HepG2 (cell line): ENCODE results near the gene MCU. TPM values are rescaled to one million over a fixed set of nuclear protein-coding genes. Genes with fewer than 3 reads are reported as not detected.

Experiments
- ATAC-seq: fragments of 200-7000 bp; cut with Tn5 transposase; 3 replicates; pipeline ENCODE4 v1.9.1; 2020; ENCODE audit warnings: mild to moderate bottlenecking, moderate library complexity
- BruUV-seq: library from RNA; stranded (reverse); fragments of 400-500 nt; replicated peaks from 2 replicates; lab custom pipeline; 2021; lab: Mats Ljungman, UMichigan
- CTCF ChIA-PET: fragments of 300-600 bp; formaldehyde crosslinking; extraction: SDS; loops from one replicate; lab custom pipeline; 2021; ENCODE audit warnings: low total read pairs, inconsistent platforms, low intra/inter-chr PET ratio; lab: Yijun Ruan, JAX
- POLR2A ChIA-PET: fragments of 350-600 bp; sonication (Branson Sonifier 250); formaldehyde crosslinking; loops from one replicate; lab custom pipeline; 2020; ENCODE audit warnings: antibody characterized with exemption, inconsistent platforms; lab: Yijun Ruan, JAX
- DNase-seq: peaks from one replicate; pipeline ENCODE4 v3.0.0-alpha.2; 2015; ENCODE audit warnings: low spot score
- FAIRE-seq: peaks from 3 replicates; lab custom pipeline; 2011; peaks lifted over from hg19 to GRCh38; lab: Jason Lieb, UNC
- H2AFZ ChIP-seq: one replicate; pipeline ENCODE4 v1.6.1; 2011; ENCODE audit warnings: low read length, inconsistent platforms
- H3K27ac ChIP-seq: fragments of 300-600 bp; 3 replicates; pipeline ENCODE4 v1.8.0; 2011; ENCODE audit warnings: mixed run types, mild to moderate bottlenecking, mixed read lengths, low read length, inconsistent platforms; ENCODE audit not compliant: insufficient read depth; ENCODE audit errors: extremely low read length
- H3K27me3 ChIP-seq, 2 experiments: fragments of 200-600 bp in 1 of 2; 2 replicates in 1 of 2; 3 replicates in 1 of 2; pipeline versions ENCODE4 v1.6.0 to v1.8.0; 2011; ENCODE audit warnings: low read length in 2 of 2, mild to moderate bottlenecking in 2 of 2, moderate library complexity in 2 of 2, inconsistent platforms in 1 of 2; ENCODE audit not compliant: insufficient read depth in 2 of 2, control insufficient read depth in 1 of 2
- H3K36me3 ChIP-seq, 2 experiments: fragments of 200-600 bp in 1 of 2; replicated peaks in 1 of 2; 2 replicates in 1 of 2; 3 replicates in 1 of 2; pipeline versions ENCODE4 v1.5.1 to v1.8.0; 2011; ENCODE audit warnings: low read length in 2 of 2, inconsistent platforms in 1 of 2; ENCODE audit not compliant: insufficient read depth in 2 of 2, control insufficient read depth in 1 of 2
- H3K4me1 ChIP-seq: 2 replicates; pipeline ENCODE4 v1.5.1; 2012; ENCODE audit warnings: low read length, inconsistent platforms; ENCODE audit not compliant: insufficient read depth
- H3K4me2 ChIP-seq: 2 replicates; pipeline ENCODE4 v1.6.0; 2011; ENCODE audit warnings: low read depth, low read length, inconsistent platforms
- H3K4me3 ChIP-seq, 3 experiments: fragments of 200-600 bp in 1 of 3; sonication (generic), shearing (Covaris generic) in 1 of 3; replicated peaks in 1 of 3; 2 replicates each; pipeline ENCODE4 v1.5.1; 2011 to 2016; ENCODE audit warnings: low read length in 3 of 3, inconsistent platforms in 2 of 3, low read depth in 2 of 3, mild to moderate bottlenecking in 2 of 3, control low read depth in 1 of 3, mixed read lengths in 1 of 3; ENCODE audit not compliant: insufficient read depth in 1 of 3
- H3K79me2 ChIP-seq: one replicate; pipeline ENCODE4 v1.6.1; 2011; ENCODE audit warnings: low read length, inconsistent platforms; ENCODE audit not compliant: insufficient read depth
- H3K9ac ChIP-seq: 2 replicates; pipeline ENCODE4 v1.6.0; 2011; ENCODE audit warnings: mild to moderate bottlenecking, low read depth, low read length, inconsistent platforms; ENCODE audit not compliant: insufficient read depth
- H3K9me3 ChIP-seq: 2 replicates; pipeline ENCODE4 v1.5.1; 2012; ENCODE audit warnings: mild to moderate bottlenecking, low read length
- H4K20me1 ChIP-seq: 2 replicates; pipeline ENCODE4 v1.6.0; 2011; ENCODE audit warnings: inconsistent platforms, mild to moderate bottlenecking, low read length, moderate library complexity; ENCODE audit not compliant: insufficient read depth
- GMEB1 ChIP-seq: sonication (generic); formaldehyde crosslinking; IDR thresholded peaks from 2 replicates; pipeline ENCODE4 v1.5.1; 2020; ENCODE audit warnings: missing genetic modification reagents, mild to moderate bottlenecking, borderline replicate concordance
- NFIB ChIP-seq: sonication (generic); formaldehyde crosslinking; IDR thresholded peaks from 2 replicates; pipeline ENCODE4 v1.9.0; 2021; ENCODE audit warnings: missing genetic modification reagents, mild to moderate bottlenecking, borderline replicate concordance
- PPARG ChIP-seq: conservative IDR thresholded peaks from 2 replicates; pipeline ENCODE4 v1.6.1; 2016; ENCODE audit warnings: missing biosample characterization, missing genetic modification reagents
- RAD21 ChIP-seq: fragments of 450-650 bp; formaldehyde crosslinking; IDR thresholded peaks from 2 replicates; pipeline ENCODE4 v1.5.0; 2020; ENCODE audit warnings: mild to moderate bottlenecking
- SRSF1 ChIP-seq: fragments of 200-400 bp; formaldehyde crosslinking; optimal IDR thresholded peaks from 2 replicates; pipeline ENCODE3; 2017; ENCODE audit warnings: mild to moderate bottlenecking, low read depth, low read length, moderate library complexity
- ZMAT5 ChIP-seq: sonication (generic); formaldehyde crosslinking; IDR thresholded peaks from 2 replicates; pipeline ENCODE4 v1.5.0; 2020; ENCODE audit warnings: mild to moderate bottlenecking, low read depth, missing genetic modification reagents, borderline replicate concordance
- ZNF431 ChIP-seq: sonication (generic); formaldehyde crosslinking; IDR thresholded peaks from 2 replicates; pipeline ENCODE4 v1.9.0; 2022; ENCODE audit warnings: missing genetic modification reagents, low read depth, mild to moderate bottlenecking, borderline replicate concordance
- ZNF484 ChIP-seq: sonication (generic); formaldehyde crosslinking; IDR thresholded peaks from 2 replicates; pipeline ENCODE4 v1.5.1; 2020; ENCODE audit warnings: mild to moderate bottlenecking, low read depth, missing genetic modification reagents, borderline replicate concordance
- ZNF543 ChIP-seq: sonication (generic); formaldehyde crosslinking; IDR thresholded peaks from 2 replicates; pipeline ENCODE4 v1.4.0; 2020; ENCODE audit warnings: mild to moderate bottlenecking, missing genetic modification reagents
- ZNF674 ChIP-seq: sonication (generic); formaldehyde crosslinking; IDR thresholded peaks from 2 replicates; pipeline ENCODE4 v1.5.0; 2020; ENCODE audit warnings: low read depth, mild to moderate bottlenecking, missing genetic modification reagents
- WGBS: methylation state at CpG from one replicate; pipeline ENCODE4 v1.1.6; 2017; ENCODE audit warnings: low lambda C conversion rate; 5-methylcytosine and 5-hydroxymethylcytosine counted together
- in situ Hi-C: cut with HindIII; loops from 2 replicates; pipeline ENCODE4 v1.10.0; 2017; ENCODE audit warnings: low pct_unique_long_range_greater_than_20kb; ENCODE audit not compliant: extremely low pct_ligation_motif_present
- intact Hi-C: fragments of 100-400 bp; cut with micrococcal nuclease; formaldehyde crosslinking; loops from one replicate; pipeline ENCODE4 v1.10.0; 2022; ENCODE audit not compliant: unreplicated experiment
- polyA plus RNA-seq, 8 experiments: library from polyadenylated mRNA; depleted of rRNA in 3 of 8; stranded (reverse) in 7 of 8; unstranded in 1 of 8; fragments of >200 nt; fragmentation: Illumina TruSeq in 4 of 8; extraction: Trizol in 4 of 8; gene quantifications; 2 replicates each; pipeline versions ENCODE4 v1.2.1 to v1.2.3, GENCODE V29; 2011 to 2016; ENCODE audit warnings: low read depth in 4 of 8, missing spikeins in 1 of 8, mixed read lengths in 1 of 8; ENCODE audit not compliant: insufficient read depth in 1 of 8
- total RNA-seq, 5 experiments: library from RNA; depleted of rRNA; stranded (reverse); fragments of >200 nt; fragmentation: Illumina TruSeq; extraction: Trizol; gene quantifications; 2 replicates each; pipeline ENCODE4 v1.2.3, GENCODE V29; 2016; ENCODE audit warnings: low read depth in 1 of 5
- TF ChIP-seq, protein P1 (sequence below): sonication (generic); formaldehyde crosslinking; conservative IDR thresholded peaks from 2 replicates; pipeline ENCODE4 v1.4.0; 2020; ENCODE audit warnings: mild to moderate bottlenecking, missing genetic modification reagents, moderate library complexity
- TF ChIP-seq, protein P2 (sequence below): sonication (generic); formaldehyde crosslinking; IDR thresholded peaks from 2 replicates; pipeline ENCODE4 v1.4.0; 2020; ENCODE audit warnings: low read depth, missing genetic modification reagents
- TF ChIP-seq, protein P3 (sequence below): IDR thresholded peaks from 2 replicates; pipeline ENCODE4 v1.6.1; 2012; ENCODE audit warnings: low read depth, low read length, improper control_type of control experiment

MCU gene
- total and polyA plus RNA-seq, 2 of the 13 experiments (the other 11 are each of a cell fraction or from before 2014, with no cell fraction given) = 25.9 to 64.5 TPM

DNA sequence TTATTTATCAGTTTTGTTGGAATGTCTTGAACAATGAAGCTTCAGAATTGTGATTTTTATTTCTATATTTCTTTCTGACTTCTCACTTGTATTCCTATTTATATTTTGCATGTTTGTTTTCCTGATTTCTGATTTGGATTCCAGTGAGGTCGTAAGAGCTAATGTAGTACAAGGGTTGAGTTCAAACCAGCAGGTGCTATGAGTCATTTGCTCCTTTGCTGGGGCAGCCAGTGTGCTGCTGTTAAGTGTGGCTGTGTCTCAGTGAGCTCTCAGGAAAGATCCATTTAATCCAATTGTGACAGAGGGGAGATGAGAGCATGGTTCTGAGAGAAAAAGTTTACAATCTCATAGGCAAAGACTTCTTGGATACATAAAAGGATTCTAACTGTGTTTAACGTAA, 48.6 kb downstream of the MCU start:
- Histone ChIP-seq H3K27ac (no peak overlapping the region), H3K36me3 (no peaks in the 10 kb centered on the region), H4K20me1 (no peaks in the 10 kb centered on the region), H3K9me3 (no peaks in the 10 kb centered on the region), H3K9ac (no peak overlapping the region), H3K4me2 (no peak overlapping the region), H3K79me2 (peaks cover 9% of the 10 kb centered on the region), H3K27me3 (no peaks in the 10 kb centered on the region), H3K4me3 (no peak overlapping the region), H3K4me1 (peaks cover 41% of the 10 kb centered on the region), H2AFZ (no peak overlapping the region)
- 67% methylated on average over 2 of the region's 2 CpGs for WGBS
- in situ Hi-C loops = no loop called here
- FAIRE-seq (peak; percentile 36), DNase-seq (peak; percentile 59), ATAC-seq (peak; percentile 89)
- CTCF ChIA-PET = no interaction called here
- no TSS peak for BruUV-seq
- intact Hi-C loops = no loop called here
- POLR2A ChIA-PET = no interaction called here
- no peak for TF ChIP-seq NFIB (CRISPR knock-in tag)
- no peak for TF ChIP-seq SRSF1
- no peak for TF ChIP-seq ZNF431 (CRISPR knock-in tag)
- TF ChIP-seq ZNF674 (CRISPR knock-in tag) = no peak
- TF ChIP-seq, protein P1, sequence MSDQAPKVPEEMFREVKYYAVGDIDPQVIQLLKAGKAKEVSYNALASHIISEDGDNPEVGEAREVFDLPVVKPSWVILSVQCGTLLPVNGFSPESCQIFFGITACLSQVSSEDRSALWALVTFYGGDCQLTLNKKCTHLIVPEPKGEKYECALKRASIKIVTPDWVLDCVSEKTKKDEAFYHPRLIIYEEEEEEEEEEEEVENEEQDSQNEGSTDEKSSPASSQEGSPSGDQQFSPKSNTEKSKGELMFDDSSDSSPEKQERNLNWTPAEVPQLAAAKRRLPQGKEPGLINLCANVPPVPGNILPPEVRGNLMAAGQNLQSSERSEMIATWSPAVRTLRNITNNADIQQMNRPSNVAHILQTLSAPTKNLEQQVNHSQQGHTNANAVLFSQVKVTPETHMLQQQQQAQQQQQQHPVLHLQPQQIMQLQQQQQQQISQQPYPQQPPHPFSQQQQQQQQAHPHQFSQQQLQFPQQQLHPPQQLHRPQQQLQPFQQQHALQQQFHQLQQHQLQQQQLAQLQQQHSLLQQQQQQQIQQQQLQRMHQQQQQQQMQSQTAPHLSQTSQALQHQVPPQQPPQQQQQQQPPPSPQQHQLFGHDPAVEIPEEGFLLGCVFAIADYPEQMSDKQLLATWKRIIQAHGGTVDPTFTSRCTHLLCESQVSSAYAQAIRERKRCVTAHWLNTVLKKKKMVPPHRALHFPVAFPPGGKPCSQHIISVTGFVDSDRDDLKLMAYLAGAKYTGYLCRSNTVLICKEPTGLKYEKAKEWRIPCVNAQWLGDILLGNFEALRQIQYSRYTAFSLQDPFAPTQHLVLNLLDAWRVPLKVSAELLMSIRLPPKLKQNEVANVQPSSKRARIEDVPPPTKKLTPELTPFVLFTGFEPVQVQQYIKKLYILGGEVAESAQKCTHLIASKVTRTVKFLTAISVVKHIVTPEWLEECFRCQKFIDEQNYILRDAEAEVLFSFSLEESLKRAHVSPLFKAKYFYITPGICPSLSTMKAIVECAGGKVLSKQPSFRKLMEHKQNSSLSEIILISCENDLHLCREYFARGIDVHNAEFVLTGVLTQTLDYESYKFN = peak; percentile 33; the same call in 1 of the 2 replicates
- TF ChIP-seq RAD21 (CRISPR knock-in tag) = no peak
- TF ChIP-seq PPARG (CRISPR knock-in tag) = peak; percentile 58; the same call in 1 of the 2 replicates
- no peak for TF ChIP-seq GMEB1 (CRISPR knock-in tag)
- TF ChIP-seq ZNF543 (CRISPR knock-in tag) = no peak
- TF ChIP-seq, protein P2, sequence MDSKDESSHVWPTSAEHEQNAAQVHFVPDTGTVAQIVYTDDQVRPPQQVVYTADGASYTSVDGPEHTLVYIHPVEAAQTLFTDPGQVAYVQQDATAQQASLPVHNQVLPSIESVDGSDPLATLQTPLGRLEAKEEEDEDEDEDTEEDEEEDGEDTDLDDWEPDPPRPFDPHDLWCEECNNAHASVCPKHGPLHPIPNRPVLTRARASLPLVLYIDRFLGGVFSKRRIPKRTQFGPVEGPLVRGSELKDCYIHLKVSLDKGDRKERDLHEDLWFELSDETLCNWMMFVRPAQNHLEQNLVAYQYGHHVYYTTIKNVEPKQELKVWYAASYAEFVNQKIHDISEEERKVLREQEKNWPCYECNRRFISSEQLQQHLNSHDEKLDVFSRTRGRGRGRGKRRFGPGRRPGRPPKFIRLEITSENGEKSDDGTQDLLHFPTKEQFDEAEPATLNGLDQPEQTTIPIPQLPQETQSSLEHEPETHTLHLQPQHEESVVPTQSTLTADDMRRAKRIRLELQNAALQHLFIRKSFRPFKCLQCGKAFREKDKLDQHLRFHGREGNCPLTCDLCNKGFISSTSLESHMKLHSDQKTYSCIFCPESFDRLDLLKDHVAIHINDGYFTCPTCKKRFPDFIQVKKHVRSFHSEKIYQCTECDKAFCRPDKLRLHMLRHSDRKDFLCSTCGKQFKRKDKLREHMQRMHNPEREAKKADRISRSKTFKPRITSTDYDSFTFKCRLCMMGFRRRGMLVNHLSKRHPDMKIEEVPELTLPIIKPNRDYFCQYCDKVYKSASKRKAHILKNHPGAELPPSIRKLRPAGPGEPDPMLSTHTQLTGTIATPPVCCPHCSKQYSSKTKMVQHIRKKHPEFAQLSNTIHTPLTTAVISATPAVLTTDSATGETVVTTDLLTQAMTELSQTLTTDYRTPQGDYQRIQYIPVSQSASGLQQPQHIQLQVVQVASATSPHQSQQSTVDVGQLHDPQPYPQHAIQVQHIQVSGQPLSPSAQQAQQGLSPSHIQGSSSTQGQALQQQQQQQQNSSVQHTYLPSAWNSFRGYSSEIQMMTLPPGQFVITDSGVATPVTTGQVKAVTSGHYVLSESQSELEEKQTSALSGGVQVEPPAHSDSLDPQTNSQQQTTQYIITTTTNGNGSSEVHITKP = no peak
- no peak for TF ChIP-seq ZNF484 (CRISPR knock-in tag)
- TF ChIP-seq ZMAT5 (CRISPR knock-in tag) = no peak
- TF ChIP-seq, protein P3, sequence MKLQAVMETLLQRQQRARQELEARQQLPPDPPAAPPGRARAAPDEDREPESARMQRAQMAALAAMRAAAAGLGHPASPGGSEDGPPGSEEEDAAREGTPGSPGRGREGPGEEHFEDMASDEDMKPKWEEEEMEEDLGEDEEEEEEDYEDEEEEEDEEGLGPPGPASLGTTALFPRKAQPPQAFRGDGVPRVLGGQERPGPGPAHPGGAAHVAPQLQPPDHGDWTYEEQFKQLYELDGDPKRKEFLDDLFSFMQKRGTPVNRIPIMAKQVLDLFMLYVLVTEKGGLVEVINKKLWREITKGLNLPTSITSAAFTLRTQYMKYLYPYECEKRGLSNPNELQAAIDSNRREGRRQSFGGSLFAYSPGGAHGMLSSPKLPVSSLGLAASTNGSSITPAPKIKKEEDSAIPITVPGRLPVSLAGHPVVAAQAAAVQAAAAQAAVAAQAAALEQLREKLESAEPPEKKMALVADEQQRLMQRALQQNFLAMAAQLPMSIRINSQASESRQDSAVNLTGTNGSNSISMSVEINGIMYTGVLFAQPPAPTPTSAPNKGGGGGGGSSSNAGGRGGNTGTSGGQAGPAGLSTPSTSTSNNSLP = no peak
